Measurements from ENCODE around the gene NDRG2. TPM values are rescaled to one million over a fixed set of nuclear protein-coding genes. Genes with fewer than 3 reads are reported as not detected.

Gene NDRG2
- total and polyA plus RNA-seq, 9 of the 15 experiments (the other 6 are each of a cell fraction or from before 2014, with no cell fraction given): 10.1 to 105 (median 41.0) TPM

DNA sequence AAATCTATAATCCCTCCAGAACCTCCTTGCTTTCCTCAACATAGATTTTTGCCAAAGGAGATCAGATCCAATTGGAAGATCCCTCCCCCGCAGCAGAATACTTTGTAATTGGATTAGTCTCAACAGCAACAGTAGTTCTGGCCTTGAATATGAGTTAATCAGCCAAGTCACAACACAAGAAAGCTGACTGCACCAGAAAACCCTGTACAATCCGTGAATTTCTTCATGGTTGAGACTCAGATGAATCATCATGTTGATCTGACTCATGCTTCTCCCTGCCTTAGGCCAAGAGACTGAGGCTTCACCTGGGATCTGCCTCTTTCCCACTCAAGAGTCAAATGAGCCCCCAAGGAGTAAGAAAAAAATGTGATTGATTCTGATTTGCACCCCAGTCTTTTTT lies 38.0 kb downstream of the NDRG2 start (continued):
- TF ChIP-seq, protein P1, sequence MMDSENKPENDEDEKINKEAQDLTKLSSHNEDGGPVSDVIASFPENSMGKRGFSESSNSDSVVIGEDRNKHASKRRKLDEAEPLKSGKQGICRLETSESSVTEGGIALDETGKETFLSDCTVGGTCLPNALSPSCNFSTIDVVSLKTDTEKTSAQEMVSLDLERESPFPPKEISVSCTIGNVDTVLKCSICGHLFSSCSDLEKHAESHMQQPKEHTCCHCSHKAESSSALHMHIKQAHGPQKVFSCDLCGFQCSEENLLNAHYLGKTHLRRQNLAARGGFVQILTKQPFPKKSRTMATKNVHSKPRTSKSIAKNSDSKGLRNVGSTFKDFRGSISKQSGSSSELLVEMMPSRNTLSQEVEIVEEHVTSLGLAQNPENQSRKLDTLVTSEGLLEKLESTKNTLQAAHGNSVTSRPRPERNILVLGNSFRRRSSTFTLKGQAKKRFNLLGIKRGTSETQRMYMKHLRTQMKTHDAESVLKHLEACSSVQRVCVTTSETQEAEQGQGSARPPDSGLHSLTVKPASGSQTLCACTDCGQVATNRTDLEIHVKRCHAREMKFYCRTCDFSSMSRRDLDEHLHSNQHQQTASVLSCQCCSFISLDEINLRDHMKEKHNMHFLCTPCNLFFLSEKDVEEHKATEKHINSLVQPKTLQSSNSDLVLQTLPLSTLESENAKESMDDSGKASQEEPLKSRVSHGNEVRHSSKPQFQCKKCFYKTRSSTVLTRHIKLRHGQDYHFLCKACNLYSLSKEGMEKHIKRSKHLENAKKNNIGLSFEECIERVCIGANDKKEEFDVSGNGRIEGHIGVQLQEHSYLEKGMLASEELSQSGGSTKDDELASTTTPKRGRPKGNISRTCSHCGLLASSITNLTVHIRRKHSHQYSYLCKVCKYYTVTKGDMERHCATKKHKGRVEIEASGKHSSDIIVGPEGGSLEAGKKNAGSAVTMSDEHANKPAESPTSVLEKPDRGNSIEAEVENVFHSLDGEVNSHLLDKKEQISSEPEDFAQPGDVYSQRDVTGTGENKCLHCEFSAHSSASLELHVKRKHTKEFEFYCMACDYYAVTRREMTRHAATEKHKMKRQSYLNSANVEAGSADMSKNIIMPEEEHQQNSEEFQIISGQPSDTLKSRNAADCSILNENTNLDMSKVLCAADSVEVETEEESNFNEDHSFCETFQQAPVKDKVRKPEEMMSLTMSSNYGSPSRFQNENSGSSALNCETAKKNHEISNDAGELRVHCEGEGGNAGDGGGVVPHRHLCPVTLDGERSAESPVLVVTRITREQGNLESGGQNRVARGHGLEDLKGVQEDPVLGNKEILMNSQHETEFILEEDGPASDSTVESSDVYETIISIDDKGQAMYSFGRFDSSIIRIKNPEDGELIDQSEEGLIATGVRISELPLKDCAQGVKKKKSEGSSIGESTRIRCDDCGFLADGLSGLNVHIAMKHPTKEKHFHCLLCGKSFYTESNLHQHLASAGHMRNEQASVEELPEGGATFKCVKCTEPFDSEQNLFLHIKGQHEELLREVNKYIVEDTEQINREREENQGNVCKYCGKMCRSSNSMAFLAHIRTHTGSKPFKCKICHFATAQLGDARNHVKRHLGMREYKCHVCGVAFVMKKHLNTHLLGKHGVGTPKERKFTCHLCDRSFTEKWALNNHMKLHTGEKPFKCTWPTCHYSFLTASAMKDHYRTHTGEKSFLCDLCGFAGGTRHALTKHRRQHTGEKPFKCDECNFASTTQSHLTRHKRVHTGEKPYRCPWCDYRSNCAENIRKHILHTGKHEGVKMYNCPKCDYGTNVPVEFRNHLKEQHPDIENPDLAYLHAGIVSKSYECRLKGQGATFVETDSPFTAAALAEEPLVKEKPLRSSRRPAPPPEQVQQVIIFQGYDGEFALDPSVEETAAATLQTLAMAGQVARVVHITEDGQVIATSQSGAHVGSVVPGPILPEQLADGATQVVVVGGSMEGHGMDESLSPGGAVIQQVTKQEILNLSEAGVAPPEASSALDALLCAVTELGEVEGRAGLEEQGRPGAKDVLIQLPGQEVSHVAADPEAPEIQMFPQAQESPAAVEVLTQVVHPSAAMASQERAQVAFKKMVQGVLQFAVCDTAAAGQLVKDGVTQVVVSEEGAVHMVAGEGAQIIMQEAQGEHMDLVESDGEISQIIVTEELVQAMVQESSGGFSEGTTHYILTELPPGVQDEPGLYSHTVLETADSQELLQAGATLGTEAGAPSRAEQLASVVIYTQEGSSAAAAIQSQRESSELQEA (IDR thresholded peaks at IDR 0.05; ENCODE audit: low read depth): no peak
- TF ChIP-seq, protein P2, sequence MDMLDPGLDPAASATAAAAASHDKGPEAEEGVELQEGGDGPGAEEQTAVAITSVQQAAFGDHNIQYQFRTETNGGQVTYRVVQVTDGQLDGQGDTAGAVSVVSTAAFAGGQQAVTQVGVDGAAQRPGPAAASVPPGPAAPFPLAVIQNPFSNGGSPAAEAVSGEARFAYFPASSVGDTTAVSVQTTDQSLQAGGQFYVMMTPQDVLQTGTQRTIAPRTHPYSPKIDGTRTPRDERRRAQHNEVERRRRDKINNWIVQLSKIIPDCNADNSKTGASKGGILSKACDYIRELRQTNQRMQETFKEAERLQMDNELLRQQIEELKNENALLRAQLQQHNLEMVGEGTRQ (CRISPR knock-in tag; IDR thresholded peaks at IDR 0.05): no peak
- TF ChIP-seq, protein P3, sequence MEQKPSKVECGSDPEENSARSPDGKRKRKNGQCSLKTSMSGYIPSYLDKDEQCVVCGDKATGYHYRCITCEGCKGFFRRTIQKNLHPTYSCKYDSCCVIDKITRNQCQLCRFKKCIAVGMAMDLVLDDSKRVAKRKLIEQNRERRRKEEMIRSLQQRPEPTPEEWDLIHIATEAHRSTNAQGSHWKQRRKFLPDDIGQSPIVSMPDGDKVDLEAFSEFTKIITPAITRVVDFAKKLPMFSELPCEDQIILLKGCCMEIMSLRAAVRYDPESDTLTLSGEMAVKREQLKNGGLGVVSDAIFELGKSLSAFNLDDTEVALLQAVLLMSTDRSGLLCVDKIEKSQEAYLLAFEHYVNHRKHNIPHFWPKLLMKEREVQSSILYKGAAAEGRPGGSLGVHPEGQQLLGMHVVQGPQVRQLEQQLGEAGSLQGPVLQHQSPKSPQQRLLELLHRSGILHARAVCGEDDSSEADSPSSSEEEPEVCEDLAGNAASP (IDR thresholded peaks at IDR 0.05): no peak
- TF ChIP-seq, protein P4, sequence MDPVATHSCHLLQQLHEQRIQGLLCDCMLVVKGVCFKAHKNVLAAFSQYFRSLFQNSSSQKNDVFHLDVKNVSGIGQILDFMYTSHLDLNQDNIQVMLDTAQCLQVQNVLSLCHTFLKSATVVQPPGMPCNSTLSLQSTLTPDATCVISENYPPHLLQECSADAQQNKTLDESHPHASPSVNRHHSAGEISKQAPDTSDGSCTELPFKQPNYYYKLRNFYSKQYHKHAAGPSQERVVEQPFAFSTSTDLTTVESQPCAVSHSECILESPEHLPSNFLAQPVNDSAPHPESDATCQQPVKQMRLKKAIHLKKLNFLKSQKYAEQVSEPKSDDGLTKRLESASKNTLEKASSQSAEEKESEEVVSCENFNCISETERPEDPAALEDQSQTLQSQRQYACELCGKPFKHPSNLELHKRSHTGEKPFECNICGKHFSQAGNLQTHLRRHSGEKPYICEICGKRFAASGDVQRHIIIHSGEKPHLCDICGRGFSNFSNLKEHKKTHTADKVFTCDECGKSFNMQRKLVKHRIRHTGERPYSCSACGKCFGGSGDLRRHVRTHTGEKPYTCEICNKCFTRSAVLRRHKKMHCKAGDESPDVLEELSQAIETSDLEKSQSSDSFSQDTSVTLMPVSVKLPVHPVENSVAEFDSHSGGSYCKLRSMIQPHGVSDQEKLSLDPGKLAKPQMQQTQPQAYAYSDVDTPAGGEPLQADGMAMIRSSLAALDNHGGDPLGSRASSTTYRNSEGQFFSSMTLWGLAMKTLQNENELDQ (CRISPR knock-in tag; IDR thresholded peaks at IDR 0.05; ENCODE audit: borderline replicate concordance): no peak
- TF ChIP-seq MCM7 (IDR thresholded peaks at IDR 0.05): no peak
- no peak for TF ChIP-seq MBD2 (IDR thresholded peaks at IDR 0.05; ENCODE audit: borderline replicate concordance, low read depth)
- peak; percentile 69 for TF ChIP-seq JUN (IDR thresholded peaks at IDR 0.05; ENCODE audit: borderline replicate concordance, low read depth, low read length)
- TF ChIP-seq JUN (CRISPR knock-in tag; IDR thresholded peaks at IDR 0.05; ENCODE audit: borderline replicate concordance): no peak
- TF ChIP-seq JUND (IDR thresholded peaks at IDR 0.05; ENCODE audit: borderline replicate concordance, low read depth, low read length): peak; percentile 81; the same call in 1 of the 2 replicates
- peak; percentile 70; the same call in 1 of the 3 replicates for TF ChIP-seq JUND (tag; IDR thresholded peaks at IDR 0.05; ENCODE audit: borderline replicate concordance, low read depth, low read length)
- TF ChIP-seq POLR2AphosphoS5 (IDR thresholded peaks at IDR 0.05; ENCODE audit: control insufficient read depth, insufficient read depth, low read depth, low read length): no peak
- TF ChIP-seq, protein P5, sequence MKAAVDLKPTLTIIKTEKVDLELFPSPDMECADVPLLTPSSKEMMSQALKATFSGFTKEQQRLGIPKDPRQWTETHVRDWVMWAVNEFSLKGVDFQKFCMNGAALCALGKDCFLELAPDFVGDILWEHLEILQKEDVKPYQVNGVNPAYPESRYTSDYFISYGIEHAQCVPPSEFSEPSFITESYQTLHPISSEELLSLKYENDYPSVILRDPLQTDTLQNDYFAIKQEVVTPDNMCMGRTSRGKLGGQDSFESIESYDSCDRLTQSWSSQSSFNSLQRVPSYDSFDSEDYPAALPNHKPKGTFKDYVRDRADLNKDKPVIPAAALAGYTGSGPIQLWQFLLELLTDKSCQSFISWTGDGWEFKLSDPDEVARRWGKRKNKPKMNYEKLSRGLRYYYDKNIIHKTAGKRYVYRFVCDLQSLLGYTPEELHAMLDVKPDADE (conservative IDR thresholded peaks at IDR 0.05; ENCODE audit: control insufficient read depth, low read depth, low read length): no peak
- no peak for TF ChIP-seq ZBTB1 (CRISPR knock-in tag; IDR thresholded peaks at IDR 0.05; ENCODE audit: borderline replicate concordance, low read depth)
- TF ChIP-seq ZNF384 (IDR thresholded peaks at IDR 0.05; ENCODE audit: low read depth, low read length): no peak

All from K562 (cell line).